Activated naive CD4-positive, alpha-beta T cell treated with anti-CD3 and anti-CD28 coated beads, Interleukin-2, amount 50 U/mL, for 72 hours (primary cell): ENCODE results near the gene GAPDHS. TPM values are rescaled to one million over a fixed set of nuclear protein-coding genes. Genes with fewer than 3 reads are reported as not detected.

Experiments used
- ATAC-seq, 2 donors: fragments of 150-1000 bp; cut with Tn5 transposase; 2 replicates each; pipeline ENCODE4 v1.10.0; 2021; ENCODE audit warnings: mild to moderate bottlenecking in 2 of 2, moderate library complexity in 2 of 2
- DNase-seq, 2 donors: peaks; one replicate each; pipeline ENCODE4 v3.0.0; 2021 to 2022; ENCODE audit warnings: low spot score in 2 of 2
- H3K27ac Mint-ChIP-seq, 2 donors: one replicate each; pipeline ENCODE4 v1.8.0; 2022; ENCODE audit warnings: mild to moderate bottlenecking in 2 of 2, mixed read lengths in 2 of 2
- H3K36me3 Mint-ChIP-seq, 2 donors: one replicate each; pipeline ENCODE4 v1.8.0; 2022; ENCODE audit warnings: mixed read lengths in 2 of 2
- H3K9me3 Mint-ChIP-seq, 2 donors: one replicate each; pipeline ENCODE4 v1.8.0; 2022; ENCODE audit warnings: mixed read lengths in 2 of 2
- total RNA-seq, 2 donors: library from RNA; stranded (reverse); gene quantifications; one replicate each; pipeline ENCODE4 v1.2.3, GENCODE V29; 2022

The GAPDHS gene
- total RNA-seq, 2 donors from 2014 or later: not detected

DNA sequence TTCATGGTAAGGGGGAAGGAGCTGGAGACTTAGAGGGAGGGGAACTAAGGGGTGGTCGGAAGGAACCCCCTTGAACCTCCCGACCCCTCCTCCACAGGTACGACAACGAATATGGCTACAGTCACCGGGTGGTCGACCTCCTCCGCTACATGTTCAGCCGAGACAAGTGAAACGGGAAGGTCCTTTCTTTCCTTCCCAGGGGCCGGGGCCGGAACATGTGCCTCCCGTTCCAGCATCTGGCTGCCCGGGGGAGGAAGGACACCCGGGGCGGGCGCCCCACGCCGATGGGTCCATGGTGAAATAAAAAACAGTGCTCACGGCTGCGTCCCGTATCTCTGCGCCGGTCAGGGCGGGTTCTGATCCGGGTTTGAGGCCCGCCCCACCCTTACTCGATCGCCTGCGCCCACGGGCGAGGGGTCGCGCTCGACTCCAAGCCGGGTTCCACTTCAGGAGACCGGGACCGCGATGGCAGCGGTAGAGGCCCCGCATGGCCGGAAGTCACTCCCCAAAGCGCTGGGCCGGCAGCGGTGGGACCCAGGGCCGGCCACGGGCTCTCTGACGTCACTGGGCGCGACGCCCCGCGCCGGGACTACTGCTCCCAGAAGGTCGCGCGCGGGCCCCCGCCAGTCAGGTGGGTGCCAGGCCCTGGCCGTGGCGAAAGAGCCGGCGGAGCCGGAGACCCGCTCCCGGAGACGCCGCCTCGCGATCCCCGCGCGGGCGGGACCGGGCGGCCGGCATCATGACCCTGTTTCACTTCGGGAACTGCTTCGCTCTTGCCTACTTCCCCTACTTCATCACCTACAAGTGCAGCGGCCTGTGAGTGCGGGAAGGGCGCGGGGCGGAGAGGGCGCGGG lies 12.0 kb downstream of the GAPDHS start, which contains the start of gene TMEM147:
TMEM147 (plus strand) TSS at position 626 of the 854 bp plus-strand sequence; CDS start at position 740, 114 bp downstream.
- peak; percentile 50 to 82 for ATAC-seq
- Mint-ChIP-seq H3K27ac (peak within 1 kb of the TSS; percentile 92 to 98), H3K36me3 (peaks cover 14 to 17% of the 10 kb centered on the region in 2 donors), H3K9me3 (no peaks in the 10 kb centered on the region)
- peak; percentile 80 to 84 for DNase-seq

DNA sequence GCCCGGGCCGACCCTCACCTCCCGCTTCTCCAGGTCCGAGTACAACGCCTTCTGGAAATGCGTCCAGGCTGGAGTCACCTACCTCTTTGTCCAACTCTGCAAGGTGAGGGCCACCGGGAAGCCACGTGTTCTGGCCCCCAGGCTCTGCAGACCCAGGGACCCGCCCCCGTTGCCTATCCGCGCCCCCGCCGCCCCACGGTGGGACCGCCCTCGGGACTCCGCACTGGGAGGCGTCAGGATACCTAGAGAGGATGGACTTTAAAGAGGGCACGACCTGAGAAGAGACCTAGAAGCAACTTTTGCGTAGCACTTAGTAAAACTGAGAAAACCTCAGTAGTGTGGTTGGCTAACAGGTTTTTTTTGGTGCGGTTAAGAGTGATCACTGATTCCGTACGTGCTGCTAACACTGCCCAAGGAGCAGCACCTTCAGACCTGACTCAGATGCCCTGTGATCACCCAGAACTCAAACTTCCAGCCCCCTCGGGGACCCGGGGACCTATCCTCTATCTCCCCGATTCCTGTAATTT lies 12.7 kb downstream of the GAPDHS start:
- ATAC-seq: peak; percentile 86 to 92
- Mint-ChIP-seq H3K27ac (peak overlapping the region; percentile 92 to 98), H3K9me3 (no peaks in the 10 kb centered on the region), H3K36me3 (peaks cover 14 to 17% of the 10 kb centered on the region in 2 donors)
- peak; percentile 73 to 82 for DNase-seq

DNA sequence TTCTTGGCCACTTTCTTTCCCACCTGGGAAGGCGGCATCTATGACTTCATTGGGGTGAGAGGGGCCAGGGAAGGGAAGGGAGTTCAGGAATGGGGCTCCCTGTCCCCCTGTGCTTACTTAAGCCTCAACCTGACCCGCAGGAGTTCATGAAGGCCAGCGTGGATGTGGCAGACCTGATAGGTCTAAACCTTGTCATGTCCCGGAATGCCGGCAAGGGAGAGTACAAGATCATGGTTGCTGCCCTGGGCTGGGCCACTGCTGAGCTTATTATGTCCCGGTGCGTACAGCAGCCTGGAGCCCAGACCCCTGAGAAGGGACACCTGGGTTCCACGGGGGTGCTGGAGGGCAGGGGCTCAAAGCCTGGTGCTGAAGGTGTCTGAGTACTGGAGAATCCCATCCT lies 13.3 kb downstream of the GAPDHS start:
- Mint-ChIP-seq H3K36me3 (peaks cover 14 to 17% of the 10 kb centered on the region in 2 donors), H3K27ac (peak overlapping the region; percentile 92 to 98), H3K9me3 (no peaks in the 10 kb centered on the region)
- ATAC-seq (no peak), DNase-seq (no peak)

DNA sequence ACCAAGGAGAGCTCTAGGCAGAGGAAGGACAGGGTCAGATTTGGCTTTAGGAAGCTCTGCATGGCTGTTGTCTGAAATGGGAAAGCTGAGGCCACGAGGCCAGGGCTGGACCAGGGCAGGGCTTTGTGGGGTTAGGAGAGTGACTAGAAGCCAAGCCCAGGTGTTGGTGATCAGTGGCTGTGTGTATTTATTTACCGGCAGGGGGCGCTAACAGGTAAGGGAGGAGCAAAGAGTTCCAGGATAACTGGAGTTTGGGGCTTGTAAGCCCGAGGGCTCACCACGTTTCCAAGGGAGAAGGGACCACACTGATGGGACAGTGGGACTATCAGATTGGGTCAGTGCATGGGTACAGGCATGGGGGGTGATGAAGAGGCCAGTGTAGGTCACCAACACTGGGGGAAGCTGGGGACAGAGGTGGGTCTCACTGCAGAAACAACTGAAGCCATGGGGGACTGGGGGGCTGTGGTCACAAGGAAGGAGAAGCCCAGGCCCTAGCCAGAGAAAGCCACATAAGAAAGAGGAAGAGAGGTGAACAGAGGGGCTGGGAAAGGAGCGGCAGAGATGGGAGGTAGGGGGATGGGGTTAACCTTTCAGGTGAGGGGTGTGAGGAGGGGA lies 16.0 kb downstream of the GAPDHS start:
- peak in 1 of 2 donors; percentile 72 for DNase-seq
- Mint-ChIP-seq H3K27ac (peak overlapping the region in 1 of 2 donors; percentile 1), H3K36me3 (peaks cover 13 to 17% of the 10 kb centered on the region in 2 donors), H3K9me3 (no peaks in the 10 kb centered on the region)
- no peak for ATAC-seq

- no peak for ATAC-seq
- H3K27ac Mint-ChIP-seq: peak overlapping the region in 1 of 2 donors; percentile 1
Measured at GRCh38 chr19:35549879-35550523, 16.7 kb downstream of the GAPDHS start.

GRCh38 chr19:35551091-35551810 lies 18.0 kb downstream of the GAPDHS start:
- DNase-seq: no peak
- H3K9me3 Mint-ChIP-seq: no peaks in the 10 kb centered on the region
- no peak for ATAC-seq
- peaks cover 0 to 6% of the 10 kb centered on the region in 2 donors for H3K36me3 Mint-ChIP-seq
- peak overlapping the region in 1 of 2 donors; percentile 59 for H3K27ac Mint-ChIP-seq

More at GRCh38 chr19:35549879-35550523, 16.7 kb downstream of the GAPDHS start:
- no peaks in the 10 kb centered on the region for H3K9me3 Mint-ChIP-seq
- H3K36me3 Mint-ChIP-seq: peaks cover 6 to 12% of the 10 kb centered on the region in 2 donors
- DNase-seq: no peak

- ATAC-seq: no peak
- no peak for DNase-seq
- Mint-ChIP-seq H3K36me3 (no peaks in the 10 kb centered on the region), H3K9me3 (no peaks in the 10 kb centered on the region), H3K27ac (no peak overlapping the region)
Measured at GRCh38 chr19:35552534-35553384, 19.5 kb downstream of the GAPDHS start.

- no peak for DNase-seq
- Mint-ChIP-seq H3K27ac (no peak overlapping the region), H3K9me3 (no peaks in the 10 kb centered on the region), H3K36me3 (no peaks in the 10 kb centered on the region)
- ATAC-seq: no peak
Measured at GRCh38 chr19:35553385-35554000, 20.2 kb downstream of the GAPDHS start.

DNA sequence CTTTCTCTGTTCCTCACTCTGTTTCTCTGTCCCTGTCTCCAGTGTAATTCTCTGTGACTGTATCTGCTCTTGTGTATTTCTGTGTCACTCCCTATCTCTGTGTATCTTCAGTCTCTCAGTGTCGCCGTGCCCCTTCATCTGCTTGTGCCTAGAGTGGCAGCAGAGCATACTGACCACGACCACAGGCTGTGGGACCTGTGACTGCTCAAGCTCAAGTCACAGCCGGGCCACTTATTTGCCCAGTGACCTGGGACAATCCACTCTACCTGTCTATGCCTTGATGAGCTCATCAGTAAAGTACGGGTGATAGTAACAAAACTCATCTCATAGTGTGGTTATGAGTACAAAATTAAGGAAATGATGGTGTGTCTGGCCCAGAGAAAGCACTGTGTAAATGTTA lies 20.8 kb downstream of the GAPDHS start:
- H3K36me3 Mint-ChIP-seq: no peaks in the 10 kb centered on the region
- H3K27ac Mint-ChIP-seq: peak overlapping the region in 1 of 2 donors; percentile 31
- no peaks in the 10 kb centered on the region for H3K9me3 Mint-ChIP-seq
- ATAC-seq (peak in 1 of 2 donors; percentile 20), DNase-seq (no peak)

DNA sequence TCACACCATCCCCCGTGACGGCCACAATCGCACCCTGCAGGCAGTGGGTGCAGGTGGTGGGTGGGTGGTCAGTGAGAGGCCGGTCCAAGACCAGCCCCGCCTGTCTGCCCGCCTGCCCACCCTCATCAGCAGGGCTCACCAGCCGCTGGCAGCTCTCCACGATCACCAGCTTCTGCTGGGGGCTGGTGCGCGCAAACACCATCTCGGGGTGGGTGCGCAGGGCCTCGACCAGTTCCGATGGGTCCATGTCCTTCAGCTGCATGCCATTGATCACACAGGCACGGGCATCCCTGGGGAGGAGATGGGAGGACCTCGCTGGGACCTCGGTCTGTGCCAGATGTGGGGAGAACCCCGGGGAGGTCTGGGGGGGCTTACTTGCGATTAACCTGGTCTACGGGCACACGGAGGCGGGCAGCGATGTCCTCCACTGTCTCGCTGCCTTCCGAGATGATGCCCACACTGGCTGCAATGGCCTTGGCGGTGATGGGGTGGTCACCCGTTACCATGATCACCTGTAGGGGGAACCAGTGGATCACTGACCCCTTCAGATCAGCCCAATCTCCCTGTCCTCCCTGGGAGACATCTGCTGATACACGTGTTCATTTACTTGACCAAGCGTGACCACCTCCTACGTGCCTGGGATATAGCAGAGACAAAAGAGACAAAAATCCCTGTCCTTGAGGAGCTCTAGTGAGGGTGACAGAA lies 22.2 kb downstream of the GAPDHS start:
- no peak for ATAC-seq
- Mint-ChIP-seq H3K36me3 (no peaks in the 10 kb centered on the region), H3K27ac (no peak overlapping the region), H3K9me3 (no peaks in the 10 kb centered on the region)
- DNase-seq: no peak

GRCh38 chr19:35556025-35556590 lies 22.9 kb downstream of the GAPDHS start:
- H3K27ac Mint-ChIP-seq: no peak overlapping the region
- ATAC-seq (no peak), DNase-seq (no peak)
- no peaks in the 10 kb centered on the region for H3K9me3 Mint-ChIP-seq
- no peaks in the 10 kb centered on the region for H3K36me3 Mint-ChIP-seq

- DNase-seq (no peak), ATAC-seq (no peak)
- Mint-ChIP-seq H3K9me3 (no peaks in the 10 kb centered on the region), H3K36me3 (no peaks in the 10 kb centered on the region), H3K27ac (peak overlapping the region in 1 of 2 donors; percentile 6)
Measured at GRCh38 chr19:35556846-35557538, 23.7 kb downstream of the GAPDHS start.

DNA sequence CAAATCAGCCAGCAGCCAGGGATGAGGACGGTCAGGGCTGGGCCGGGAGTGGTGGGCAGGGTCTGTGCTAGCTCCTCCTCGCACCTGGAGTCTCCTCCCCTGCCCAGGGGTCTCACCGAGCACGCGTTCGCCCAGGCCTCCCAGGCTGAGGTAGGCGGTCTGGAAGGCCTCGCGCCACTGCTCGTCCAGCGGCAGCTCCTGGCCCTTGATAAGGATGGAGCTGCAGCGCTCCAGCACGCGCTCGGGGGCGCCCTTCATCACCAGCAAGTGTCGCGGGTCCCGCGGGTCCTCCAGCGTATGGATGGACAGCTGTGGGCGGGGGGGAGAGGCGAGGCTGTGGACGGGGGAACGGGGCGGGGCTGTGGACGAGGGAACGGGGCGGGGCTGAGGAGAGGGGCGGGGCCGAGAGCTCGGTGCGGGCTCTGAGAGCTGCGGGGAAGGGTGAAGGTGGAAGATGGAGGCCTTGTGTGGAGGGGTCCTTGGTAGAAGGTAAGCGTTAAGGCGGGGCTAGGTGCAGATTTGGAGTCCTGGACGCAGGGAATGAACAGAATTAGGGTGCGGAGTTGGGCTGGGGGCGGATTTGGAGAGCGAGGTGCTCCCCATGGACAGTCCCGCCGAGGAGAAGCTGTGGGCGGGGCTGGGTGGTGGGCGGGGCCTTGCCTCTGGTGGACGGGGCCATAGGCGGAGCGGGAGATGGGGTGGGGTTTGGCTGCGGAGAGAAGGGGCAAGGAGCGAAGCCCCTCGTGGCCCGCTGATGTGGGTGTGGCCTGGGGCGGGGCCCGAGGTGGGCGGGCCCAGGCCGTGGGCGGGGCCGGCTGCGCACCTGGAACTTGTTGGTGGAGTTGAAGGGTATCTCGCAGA lies 24.5 kb downstream of the GAPDHS start:
- peak in 1 of 2 donors; percentile 57 for DNase-seq
- Mint-ChIP-seq H3K9me3 (no peaks in the 10 kb centered on the region), H3K36me3 (no peaks in the 10 kb centered on the region), H3K27ac (no peak overlapping the region)
- peak; percentile 66 to 71 for ATAC-seq
